GM06990 (cell line): ENCODE data around the gene PXMP4.

ENCODE experiments used
- DNase-seq: peaks from one replicate; pipeline ENCODE4 v3.0.0-alpha.2; 2011; ENCODE audit not compliant: insufficient read length; ENCODE audit errors: extremely low read depth
- H3K27me3 ChIP-seq: replicated peaks from 2 replicates; pipeline ENCODE4 v1.6.0; 2011; ENCODE audit warnings: low read length; ENCODE audit not compliant: control insufficient read depth, insufficient read depth
- H3K36me3 ChIP-seq: 2 replicates; pipeline ENCODE4 v1.5.1; 2011; ENCODE audit warnings: low read length; ENCODE audit not compliant: control insufficient read depth, insufficient read depth
- H3K4me3 ChIP-seq: replicated peaks from 2 replicates; pipeline ENCODE4 v1.5.1; 2011; ENCODE audit warnings: low read depth, mild to moderate bottlenecking, control low read depth, low read length
- TF ChIP-seq, protein P1 (sequence below): IDR thresholded peaks from 2 replicates; pipeline ENCODE4 v1.5.1; 2011; ENCODE audit warnings: low read length, control low read depth, mild to moderate bottlenecking, inconsistent platforms; ENCODE audit not compliant: insufficient read depth, poor library complexity, severe bottlenecking

Gene PXMP4

DNA sequence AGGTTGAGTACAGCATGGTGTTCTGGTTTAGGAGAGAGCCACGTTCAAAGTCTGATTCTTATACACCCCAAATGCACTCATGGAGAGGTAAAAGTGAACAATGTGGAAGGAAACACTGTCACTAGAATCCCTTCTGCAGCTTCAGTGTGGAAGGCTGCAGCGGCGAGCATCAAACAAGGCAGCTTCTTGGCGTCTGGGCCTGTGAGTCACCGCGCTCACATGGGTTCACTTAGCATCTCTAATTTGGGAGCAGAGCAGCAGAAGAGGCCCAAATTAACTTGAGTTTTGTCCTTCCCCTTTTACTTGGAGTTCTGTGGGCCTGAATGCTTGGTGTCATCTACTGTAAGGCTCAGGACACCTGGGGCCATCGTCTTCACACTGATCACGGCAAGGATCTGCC is 23.0 kb downstream of the PXMP4 start:
- TF ChIP-seq, protein P1, sequence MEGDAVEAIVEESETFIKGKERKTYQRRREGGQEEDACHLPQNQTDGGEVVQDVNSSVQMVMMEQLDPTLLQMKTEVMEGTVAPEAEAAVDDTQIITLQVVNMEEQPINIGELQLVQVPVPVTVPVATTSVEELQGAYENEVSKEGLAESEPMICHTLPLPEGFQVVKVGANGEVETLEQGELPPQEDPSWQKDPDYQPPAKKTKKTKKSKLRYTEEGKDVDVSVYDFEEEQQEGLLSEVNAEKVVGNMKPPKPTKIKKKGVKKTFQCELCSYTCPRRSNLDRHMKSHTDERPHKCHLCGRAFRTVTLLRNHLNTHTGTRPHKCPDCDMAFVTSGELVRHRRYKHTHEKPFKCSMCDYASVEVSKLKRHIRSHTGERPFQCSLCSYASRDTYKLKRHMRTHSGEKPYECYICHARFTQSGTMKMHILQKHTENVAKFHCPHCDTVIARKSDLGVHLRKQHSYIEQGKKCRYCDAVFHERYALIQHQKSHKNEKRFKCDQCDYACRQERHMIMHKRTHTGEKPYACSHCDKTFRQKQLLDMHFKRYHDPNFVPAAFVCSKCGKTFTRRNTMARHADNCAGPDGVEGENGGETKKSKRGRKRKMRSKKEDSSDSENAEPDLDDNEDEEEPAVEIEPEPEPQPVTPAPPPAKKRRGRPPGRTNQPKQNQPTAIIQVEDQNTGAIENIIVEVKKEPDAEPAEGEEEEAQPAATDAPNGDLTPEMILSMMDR: no peak
- Histone ChIP-seq H3K36me3 (no peaks in the 10 kb centered on the region), H3K27me3 (no peaks in the 10 kb centered on the region), H3K4me3 (no peak overlapping the region)
- no peak for DNase-seq

GRCh38 chr20:33696448-33696847 is 23.7 kb downstream of the PXMP4 start:
- Histone ChIP-seq H3K4me3 (no peak overlapping the region), H3K36me3 (no peaks in the 10 kb centered on the region), H3K27me3 (no peaks in the 10 kb centered on the region)
- TF ChIP-seq, protein P1: no peak
- no peak for DNase-seq

DNA sequence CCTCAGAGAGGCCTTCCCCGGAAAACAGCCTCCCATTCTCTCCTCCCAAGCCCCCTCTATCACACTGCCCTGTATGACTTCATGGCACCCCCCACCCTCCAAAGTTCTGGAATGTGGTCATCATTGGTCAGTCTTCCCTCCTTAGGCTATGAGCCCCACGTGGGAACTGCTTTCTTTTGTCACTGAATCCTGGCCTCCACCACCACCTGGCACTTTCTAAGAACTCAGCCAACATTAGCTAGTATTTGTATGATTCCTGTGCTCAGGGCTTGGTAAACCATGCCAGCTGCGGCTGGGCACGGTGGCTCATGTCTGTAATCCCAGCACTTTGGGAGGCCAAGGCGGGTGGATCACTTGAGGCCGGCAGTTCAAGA is 25.5 kb downstream of the PXMP4 start:
- Histone ChIP-seq H3K4me3 (no peak overlapping the region), H3K27me3 (no peaks in the 10 kb centered on the region), H3K36me3 (no peaks in the 10 kb centered on the region)
- TF ChIP-seq, protein P1: no peak
- DNase-seq: no peak

GRCh38 chr20:33693741-33694638 is 26.1 kb downstream of the PXMP4 start:
- TF ChIP-seq, protein P1: no peak
- Histone ChIP-seq H3K4me3 (no peak overlapping the region), H3K36me3 (no peaks in the 10 kb centered on the region), H3K27me3 (no peaks in the 10 kb centered on the region)
- no peak for DNase-seq

DNA sequence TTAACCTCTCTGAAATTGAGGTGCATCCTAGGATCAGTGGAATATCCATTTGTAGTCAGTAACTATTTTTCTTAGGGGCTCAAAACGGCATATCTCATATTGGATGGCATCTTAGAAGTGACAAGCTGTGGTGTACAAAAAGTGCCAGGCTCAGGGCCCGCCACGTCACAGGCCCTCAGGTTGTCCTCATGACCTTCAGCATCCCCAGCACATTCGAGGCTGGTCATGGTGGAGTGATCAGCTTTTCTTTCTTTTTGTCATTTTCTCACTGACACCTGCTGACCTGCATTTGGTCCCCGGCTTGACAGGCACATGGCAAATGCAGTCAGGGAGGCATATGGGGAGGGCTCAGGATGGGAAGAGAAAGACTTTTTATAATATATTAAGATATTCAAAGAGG is 26.8 kb downstream of the PXMP4 start:
- TF ChIP-seq, protein P1: no peak
- H3K4me3 ChIP-seq: no peak overlapping the region
- no peak for DNase-seq
- no peaks in the 10 kb centered on the region for H3K27me3 ChIP-seq
- H3K36me3 ChIP-seq: no peaks in the 10 kb centered on the region
